ENCODE measurements around the gene CASP8AP2. TPM values are rescaled to one million over a fixed set of nuclear protein-coding genes. Genes with fewer than 3 reads are reported as not detected.

Gene CASP8AP2
- total RNA-seq, 1 donor from 2014 or later: 13.2 TPM

DNA sequence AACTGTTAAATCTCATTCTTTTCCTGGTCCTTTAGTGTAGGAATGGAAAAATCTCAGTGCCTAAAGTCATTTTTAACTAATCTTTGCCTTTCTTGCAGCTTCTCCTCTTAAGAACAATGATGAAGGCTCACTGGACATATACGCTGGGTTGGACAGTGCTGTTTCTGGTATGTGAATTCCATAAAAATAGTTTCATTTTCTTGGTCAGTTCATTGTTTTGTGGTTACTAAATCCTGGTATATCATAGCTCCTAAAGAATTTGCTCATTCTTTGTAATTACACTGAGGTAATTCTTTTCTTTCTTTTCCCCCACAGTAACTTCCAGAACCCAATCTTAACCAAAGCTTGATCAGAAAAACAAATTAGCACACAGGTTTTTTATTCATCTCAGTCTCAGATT, 23.4 kb downstream of the CASP8AP2 start:
- no peak overlapping the region for H3K4me3 ChIP-seq
- no peaks in the 10 kb centered on the region for H3K4me1 ChIP-seq
- no peak for DNase-seq
- H3K36me3 ChIP-seq: peaks cover 64% of the 10 kb centered on the region
- intact Hi-C loops (cut with micrococcal nuclease): no loop called here
- no peaks in the 10 kb centered on the region for H3K9me3 ChIP-seq (replicated peaks)
- no peak overlapping the region for H3K27ac ChIP-seq (replicated peaks)
- TF ChIP-seq, protein P1, sequence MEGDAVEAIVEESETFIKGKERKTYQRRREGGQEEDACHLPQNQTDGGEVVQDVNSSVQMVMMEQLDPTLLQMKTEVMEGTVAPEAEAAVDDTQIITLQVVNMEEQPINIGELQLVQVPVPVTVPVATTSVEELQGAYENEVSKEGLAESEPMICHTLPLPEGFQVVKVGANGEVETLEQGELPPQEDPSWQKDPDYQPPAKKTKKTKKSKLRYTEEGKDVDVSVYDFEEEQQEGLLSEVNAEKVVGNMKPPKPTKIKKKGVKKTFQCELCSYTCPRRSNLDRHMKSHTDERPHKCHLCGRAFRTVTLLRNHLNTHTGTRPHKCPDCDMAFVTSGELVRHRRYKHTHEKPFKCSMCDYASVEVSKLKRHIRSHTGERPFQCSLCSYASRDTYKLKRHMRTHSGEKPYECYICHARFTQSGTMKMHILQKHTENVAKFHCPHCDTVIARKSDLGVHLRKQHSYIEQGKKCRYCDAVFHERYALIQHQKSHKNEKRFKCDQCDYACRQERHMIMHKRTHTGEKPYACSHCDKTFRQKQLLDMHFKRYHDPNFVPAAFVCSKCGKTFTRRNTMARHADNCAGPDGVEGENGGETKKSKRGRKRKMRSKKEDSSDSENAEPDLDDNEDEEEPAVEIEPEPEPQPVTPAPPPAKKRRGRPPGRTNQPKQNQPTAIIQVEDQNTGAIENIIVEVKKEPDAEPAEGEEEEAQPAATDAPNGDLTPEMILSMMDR (IDR thresholded peaks at IDR 0.05; ENCODE audit: borderline replicate concordance): no peak
- H3K27me3 ChIP-seq (ENCODE audit: low read depth): no peaks in the 10 kb centered on the region

DNA sequence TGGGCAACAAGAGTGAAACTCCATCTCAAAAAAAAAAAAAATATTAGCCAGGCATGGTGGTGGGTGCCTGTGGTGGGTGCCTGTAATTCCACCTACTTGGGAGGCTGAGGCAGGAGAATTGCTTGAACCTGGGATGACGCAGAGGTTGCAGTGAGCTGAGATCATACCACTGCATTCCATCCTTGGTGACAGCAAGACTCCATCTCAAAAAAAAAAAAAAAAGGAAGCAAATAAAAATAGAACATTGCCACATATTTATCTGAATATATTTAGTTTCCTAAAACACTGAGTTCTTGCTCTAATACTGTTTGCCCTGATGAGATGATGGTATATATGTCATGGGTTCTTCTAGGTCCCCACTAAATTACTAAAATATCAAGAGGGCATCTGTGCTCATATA, 28.4 kb downstream of the CASP8AP2 start:
- intact Hi-C loops (cut with micrococcal nuclease): no loop called here
- no peaks in the 10 kb centered on the region for H3K4me1 ChIP-seq
- H3K27me3 ChIP-seq (ENCODE audit: low read depth): no peaks in the 10 kb centered on the region
- no peak overlapping the region for H3K27ac ChIP-seq (replicated peaks)
- peaks cover 100% of the 10 kb centered on the region for H3K36me3 ChIP-seq
- H3K9me3 ChIP-seq (replicated peaks): no peaks in the 10 kb centered on the region
- TF ChIP-seq, protein P1 (IDR thresholded peaks at IDR 0.05; ENCODE audit: borderline replicate concordance): no peak
- no peak for DNase-seq
- H3K4me3 ChIP-seq: no peak overlapping the region

DNA sequence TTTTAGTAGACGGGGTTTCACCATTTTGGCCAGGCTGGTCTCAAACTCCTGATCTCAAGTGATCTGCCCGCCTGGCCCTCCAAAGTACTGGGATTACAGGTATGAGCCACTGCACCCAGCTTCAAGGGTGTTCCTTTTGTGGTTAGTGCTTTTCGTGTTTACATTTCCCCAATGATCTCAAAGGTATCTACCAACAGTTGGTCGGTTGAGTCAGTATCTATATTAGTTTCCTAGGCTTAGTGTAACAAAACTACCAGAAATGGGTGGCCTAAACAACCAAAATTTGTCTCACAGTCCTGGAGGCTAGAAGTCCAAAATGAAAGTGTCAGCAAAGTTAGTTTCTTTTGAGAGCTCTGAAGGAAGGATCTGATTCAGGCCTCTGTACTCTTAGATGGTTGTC, 30.1 kb downstream of the CASP8AP2 start:
- TF ChIP-seq, protein P1 (IDR thresholded peaks at IDR 0.05; ENCODE audit: borderline replicate concordance): no peak
- Histone ChIP-seq H3K36me3 (peaks cover 100% of the 10 kb centered on the region), H3K27me3 (ENCODE audit: low read depth) (no peaks in the 10 kb centered on the region), H3K27ac (replicated peaks) (no peak overlapping the region), H3K4me3 (no peak overlapping the region), H3K4me1 (no peaks in the 10 kb centered on the region), H3K9me3 (replicated peaks) (no peaks in the 10 kb centered on the region)
- intact Hi-C loops (cut with micrococcal nuclease): no loop called here
- DNase-seq: no peak

DNA sequence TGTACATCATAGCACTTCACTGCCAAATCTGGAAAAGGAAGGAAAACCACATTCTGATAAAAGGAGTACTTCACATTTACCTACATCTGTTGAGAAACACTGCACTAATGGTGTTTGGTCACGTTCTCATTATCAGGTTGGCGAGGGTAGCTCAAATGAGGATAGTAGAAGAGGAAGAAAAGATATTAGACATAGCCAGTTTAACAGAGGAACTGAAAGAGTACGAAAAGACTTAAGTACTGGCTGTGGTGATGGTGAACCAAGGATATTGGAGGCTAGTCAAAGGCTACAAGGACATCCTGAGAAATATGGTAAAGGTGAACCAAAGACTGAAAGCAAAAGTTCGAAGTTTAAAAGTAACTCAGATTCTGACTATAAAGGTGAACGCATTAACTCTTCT, 32.6 kb downstream of the CASP8AP2 start:
- Histone ChIP-seq H3K36me3 (peaks cover 100% of the 10 kb centered on the region), H3K27ac (replicated peaks) (no peak overlapping the region), H3K4me1 (no peaks in the 10 kb centered on the region), H3K4me3 (no peak overlapping the region), H3K27me3 (ENCODE audit: low read depth) (no peaks in the 10 kb centered on the region), H3K9me3 (replicated peaks) (no peaks in the 10 kb centered on the region)
- no peak for DNase-seq
- intact Hi-C loops (cut with micrococcal nuclease): no loop called here
- TF ChIP-seq, protein P1 (IDR thresholded peaks at IDR 0.05; ENCODE audit: borderline replicate concordance): no peak

DNA sequence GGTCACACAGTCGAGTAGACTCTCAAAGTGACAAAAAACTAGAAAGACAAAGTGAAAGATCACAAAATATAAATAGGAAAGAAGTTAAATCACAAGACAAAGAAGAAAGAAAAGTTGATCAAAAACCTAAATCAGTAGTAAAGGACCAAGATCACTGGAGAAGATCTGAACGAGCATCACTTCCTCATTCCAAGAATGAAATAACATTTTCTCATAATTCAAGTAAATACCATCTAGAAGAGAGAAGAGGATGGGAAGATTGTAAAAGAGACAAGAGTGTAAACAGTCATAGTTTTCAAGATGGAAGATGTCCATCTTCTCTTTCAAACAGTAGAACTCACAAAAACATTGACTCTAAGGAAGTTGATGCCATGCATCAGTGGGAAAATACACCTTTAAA, 33.0 kb downstream of the CASP8AP2 start:
- intact Hi-C loops (cut with micrococcal nuclease): no loop called here
- Histone ChIP-seq H3K4me1 (no peaks in the 10 kb centered on the region), H3K4me3 (no peak overlapping the region), H3K36me3 (peaks cover 100% of the 10 kb centered on the region), H3K27me3 (ENCODE audit: low read depth) (no peaks in the 10 kb centered on the region), H3K9me3 (replicated peaks) (no peaks in the 10 kb centered on the region), H3K27ac (replicated peaks) (no peak overlapping the region)
- no peak for DNase-seq
- TF ChIP-seq, protein P1 (IDR thresholded peaks at IDR 0.05; ENCODE audit: borderline replicate concordance): no peak
